HTR-8/SVneo (cell line): ENCODE data around the gene OSBPL5.

Experiments used
- DNase-seq: peaks from one replicate; pipeline ENCODE4 v3.0.0; 2011; ENCODE audit warnings: low spot score, mixed read lengths; ENCODE audit not compliant: insufficient read length
- FAIRE-seq: peaks from 2 replicates; lab custom pipeline; 2011; peaks lifted over from hg19 to GRCh38; lab: Jason Lieb, UNC

Gene OSBPL5

DNA sequence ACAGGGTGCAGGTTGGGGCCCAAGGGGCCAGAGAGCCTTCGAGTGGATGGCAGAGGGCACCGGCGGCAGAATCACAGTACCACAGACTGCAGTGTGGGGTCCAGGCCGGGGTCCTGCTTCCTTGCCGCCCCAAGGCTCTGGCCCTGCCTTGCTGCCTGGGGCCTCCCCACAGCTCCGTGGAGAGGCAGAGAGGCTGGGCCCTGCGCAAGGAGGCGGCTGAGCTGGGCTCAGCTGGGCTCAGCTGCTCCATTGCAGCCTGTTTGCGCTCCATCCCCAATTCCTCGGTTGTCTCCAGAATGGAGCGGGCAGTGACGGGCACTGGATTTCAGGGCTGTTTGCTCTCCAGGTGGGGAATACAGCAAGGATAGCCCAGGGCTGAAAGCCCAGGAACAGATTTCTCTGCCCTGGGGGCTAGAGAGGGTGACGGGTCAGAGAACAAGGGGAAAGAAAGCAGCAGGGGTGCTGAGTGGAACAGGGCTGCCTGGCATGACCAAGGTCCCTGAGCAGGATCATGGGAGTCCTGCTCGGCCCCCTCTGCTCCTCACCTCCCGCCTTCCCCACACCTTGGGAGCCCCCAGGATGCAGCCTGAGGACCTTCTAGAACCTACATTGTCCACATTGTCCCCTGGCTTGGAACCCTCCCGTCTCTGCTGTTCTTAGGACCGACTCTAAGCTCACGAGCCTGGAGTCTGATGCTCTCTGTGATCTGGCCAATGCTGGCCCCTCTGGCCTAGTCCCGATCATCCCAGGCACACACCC, 34.6 kb upstream of the OSBPL5 start:
- FAIRE-seq (no peak), DNase-seq (no peak)

- FAIRE-seq, result no peak
- DNase-seq, result no peak
Observed at GRCh38 chr11:3198815-3199214, 33.7 kb upstream of the OSBPL5 start.

DNA sequence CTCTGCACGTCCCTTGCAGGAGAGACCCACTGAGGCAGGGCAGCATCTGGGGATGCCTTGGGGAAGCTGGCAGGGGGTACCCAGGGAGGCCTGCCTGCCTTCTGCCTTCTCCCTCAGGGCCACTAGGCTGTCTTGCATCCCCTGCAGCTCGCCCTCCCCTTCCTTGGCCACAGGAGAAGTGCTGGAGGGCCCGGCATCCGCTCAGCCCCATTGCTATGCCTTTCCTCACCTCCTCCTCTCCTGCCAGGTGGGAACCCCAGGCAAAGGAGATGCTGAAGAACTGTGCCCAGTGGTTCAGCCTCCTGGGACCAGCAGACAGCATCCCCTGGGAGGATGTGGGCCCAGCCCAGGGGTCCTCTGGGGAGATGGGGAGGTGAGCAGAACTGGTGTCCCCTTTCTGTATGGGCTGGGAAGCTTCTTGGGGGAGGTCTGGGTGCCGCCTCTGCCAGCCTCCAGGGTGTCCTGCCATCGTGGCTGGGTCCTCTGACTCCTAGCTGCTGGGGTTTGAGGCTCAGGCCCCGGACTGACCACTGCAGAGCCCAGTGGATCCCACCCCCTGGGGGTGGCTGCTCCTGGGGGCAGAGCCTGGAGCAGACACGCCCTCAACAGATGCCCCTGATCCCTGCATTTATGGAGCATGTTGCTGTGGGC, 32.9 kb upstream of the OSBPL5 start:
- DNase-seq (no peak), FAIRE-seq (no peak)

DNA sequence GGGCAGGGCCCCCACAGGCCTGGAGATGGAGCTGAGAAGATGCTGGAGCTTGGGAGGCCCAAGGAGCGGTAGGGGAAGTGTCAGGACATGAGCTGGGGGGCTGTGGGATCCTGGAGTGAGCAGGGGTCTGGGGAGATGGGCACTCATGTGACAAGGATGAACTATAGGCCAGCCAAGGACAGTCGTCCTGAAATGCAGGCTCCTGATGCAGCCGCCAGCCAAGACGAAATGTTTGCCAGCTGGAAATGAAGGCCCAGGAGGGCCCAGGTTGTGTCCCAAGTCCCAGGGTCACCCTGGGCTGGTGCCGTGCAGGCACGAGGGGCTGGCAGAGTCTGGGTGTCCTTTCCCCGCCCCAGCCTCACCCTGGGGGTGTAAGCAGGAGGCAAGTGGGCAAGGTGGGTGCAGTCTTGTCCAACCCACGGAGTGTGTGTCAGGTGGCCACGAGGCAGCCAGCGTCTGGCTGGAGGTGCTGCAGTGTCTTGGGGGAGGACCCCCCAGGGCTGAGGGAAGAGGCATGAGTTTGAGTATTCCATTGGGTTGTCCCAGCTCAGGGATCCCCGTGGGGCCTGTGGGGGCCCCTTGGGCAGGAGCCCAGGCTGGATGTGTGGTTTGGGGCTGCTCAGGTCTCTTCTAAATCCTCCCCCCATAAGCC, 32.1 kb upstream of the OSBPL5 start:
- FAIRE-seq (no peak), DNase-seq (no peak)

DNA sequence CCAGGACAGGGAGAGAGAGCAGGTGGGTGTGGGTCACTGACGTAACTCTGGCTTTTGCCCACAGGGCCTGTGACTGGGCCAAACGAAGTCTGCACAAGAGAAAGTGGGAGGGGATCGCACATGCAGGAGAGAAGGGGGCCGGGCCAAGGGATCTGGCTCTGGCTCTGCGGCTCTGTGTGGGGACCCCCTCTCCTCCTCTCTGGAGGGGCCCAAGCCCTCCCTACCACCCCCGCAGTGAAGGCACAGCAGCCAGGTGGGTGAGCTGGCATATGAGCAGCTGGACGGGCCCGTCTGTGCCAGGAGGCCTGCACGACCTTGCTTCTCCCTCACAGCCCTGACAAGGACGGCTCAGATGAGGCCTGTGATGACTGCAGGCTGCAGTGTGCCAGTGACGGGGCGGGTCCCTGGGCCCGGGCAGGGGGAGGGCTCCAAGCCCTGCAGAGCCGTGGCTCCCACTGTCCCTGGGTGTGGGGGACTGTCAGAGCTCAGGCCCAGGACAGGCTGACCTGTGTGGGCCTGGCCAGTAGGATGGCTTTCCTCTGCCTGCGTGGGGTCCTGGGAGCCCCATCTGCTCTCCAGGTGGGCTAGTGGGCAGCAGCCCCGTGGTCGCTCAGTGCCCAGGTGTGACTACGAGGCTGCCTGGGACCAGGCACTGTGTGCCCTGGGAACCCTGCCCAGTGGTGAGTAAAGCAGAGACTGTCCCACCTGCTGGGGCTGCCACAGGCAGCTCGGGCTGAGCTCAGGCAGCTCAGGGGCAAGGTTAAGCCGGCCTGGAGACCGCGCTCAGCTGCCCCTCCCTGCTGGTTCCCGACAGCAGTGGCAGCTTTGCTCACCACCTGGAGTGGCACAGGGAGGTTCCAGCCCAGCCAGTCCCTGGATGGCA, 31.3 kb upstream of the OSBPL5 start:
- DNase-seq, result no peak
- FAIRE-seq, result no peak

DNA sequence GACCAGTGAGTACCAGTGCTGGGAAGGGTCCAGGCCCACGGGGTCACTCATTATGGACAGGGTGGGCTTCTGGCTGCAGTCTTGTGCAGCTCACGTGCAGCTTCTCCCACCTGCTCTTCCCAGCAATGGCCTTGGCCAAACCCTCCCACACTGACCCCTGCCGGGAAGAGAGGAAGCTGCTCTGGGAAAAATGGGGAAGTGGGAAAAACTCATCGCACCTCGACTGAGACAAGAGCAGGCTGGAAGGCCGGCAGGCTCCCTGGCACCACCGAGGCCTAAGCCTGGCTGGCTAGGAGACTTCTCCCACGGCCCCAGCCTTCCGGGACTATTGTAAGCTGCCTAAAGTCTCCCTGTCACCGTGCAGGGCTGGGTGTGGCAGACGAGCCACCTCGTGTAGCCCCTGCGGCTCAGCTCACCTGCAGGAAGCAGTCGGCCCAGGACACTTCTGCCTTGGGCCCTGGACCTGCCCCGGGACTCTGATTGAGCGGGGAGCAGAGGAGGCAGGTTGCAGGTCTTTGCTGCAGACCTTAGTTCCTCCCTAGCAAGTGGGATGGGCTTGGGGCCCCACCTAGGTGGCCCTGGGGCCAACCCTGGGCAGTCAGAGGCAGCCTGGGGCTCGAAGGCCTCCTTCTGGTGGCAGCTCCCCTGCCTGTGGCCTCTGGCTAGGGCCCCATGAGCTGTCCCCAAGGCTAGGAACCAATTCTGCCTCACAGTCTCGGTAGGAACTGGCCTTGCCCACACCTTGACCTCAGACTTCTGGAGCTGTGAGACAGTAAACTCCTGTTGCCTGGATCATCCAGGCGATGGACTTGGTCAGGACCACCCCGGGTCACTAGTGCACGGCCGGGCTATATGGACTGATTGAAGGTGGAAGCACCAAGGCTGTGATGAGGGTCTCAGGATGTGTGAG, 30.4 kb upstream of the OSBPL5 start:
- no peak for DNase-seq
- FAIRE-seq, result no peak

GRCh38 chr11:3194016-3194816, 29.1 kb upstream of the OSBPL5 start:
- FAIRE-seq, result no peak

GRCh38 chr11:3193373-3194015, 28.4 kb upstream of the OSBPL5 start:
- no peak for DNase-seq
- FAIRE-seq, result no peak

More at GRCh38 chr11:3194016-3194816, 29.1 kb upstream of the OSBPL5 start:
- DNase-seq, result no peak

DNA sequence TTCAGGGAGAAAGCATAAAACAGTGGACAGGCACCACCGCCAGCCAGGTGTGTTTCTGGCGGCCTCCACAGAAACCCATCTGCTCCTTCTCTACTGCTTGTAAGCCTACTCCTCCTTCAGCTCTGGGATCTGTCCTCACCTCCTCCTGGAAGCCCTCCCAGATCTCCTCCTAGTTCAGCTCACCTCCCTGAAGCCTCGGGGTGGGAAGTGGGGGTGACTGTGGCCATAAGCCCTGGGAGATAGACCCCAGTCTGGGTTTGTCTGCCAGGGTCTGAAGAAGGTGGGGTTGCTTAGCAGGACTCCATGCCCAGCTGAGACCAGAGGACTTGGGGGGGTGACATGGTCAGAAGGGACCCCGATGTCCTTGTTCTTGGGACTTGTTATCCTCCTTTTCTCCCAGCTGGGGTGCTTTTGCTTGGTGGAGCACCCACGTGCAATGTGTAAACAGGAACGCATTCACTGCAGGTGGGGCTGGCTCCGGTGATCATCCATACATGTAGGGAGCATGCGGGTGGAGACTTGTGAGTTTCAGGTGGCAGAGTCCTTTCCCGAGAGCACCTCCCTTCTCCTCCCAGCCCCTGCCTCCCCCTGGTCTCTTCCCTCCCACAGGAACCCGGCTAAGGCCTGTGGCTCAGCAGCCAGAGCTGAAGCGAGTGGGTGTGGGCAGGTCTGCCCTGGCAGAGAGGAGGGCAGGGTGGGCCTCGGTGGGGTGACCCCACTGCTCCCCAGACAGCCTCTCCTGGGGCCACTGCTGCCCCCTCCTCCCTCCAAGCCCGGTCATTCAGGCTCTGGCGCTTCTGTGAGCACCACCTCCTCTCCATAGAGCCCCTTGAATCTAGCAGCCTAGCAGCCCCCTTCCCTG, 27.6 kb upstream of the OSBPL5 start:
- FAIRE-seq (no peak), DNase-seq (no peak)

- FAIRE-seq (no peak), DNase-seq (no peak)
Observed at GRCh38 chr11:3191586-3192324, 26.6 kb upstream of the OSBPL5 start.

DNA sequence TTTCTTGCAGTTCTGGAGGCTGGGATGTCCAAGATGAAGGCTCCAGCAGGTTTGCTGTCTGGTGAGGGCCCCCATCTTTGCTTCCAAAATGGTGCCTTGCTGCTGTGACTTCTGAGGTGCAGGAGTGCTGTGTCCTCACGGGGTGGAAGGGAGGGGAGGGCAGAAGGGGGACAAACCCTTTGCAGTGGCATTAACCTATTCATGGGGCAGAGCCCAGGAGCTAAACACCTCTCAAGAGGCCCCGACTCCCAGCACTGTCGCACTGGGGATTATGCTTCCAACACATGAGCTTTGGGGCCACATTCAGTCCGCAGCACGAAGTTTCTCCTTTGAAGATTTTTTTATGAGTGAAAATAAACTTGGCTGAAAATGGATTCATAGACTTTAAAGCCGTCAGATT, 25.5 kb upstream of the OSBPL5 start:
- DNase-seq (no peak), FAIRE-seq (no peak)

DNA sequence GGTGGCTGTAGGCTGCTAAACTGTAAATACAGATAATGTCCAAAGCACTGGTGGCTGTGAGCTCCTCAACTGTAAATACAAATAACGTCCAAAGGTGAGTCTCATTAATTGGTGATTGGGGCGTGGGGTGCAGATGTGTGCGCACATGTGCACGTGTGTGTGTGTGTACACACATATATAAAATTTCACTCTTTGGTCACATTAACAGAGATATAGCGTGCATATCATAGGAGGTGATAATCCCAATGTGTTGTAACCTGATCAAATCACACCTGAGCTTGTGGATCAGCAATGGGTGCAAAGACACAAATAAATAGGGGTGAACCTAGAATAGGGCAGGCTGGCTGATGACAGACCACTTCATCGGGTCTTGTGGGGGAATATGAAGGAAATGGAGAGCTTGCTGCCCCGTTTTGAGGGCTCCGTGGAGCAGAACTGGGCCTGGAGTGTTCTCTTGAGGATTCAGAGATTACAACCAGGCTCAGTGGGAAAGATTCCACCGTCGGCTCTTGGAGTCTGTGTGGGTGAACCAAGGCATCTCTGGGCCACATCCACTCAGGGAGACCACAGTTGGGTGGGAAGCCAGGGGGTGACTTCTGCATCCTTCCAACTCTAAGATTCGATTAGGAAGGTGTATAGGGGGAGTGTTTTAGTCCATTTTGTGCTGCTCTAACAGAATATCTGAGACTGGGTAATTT, 24.9 kb upstream of the OSBPL5 start:
- FAIRE-seq, result no peak
- no peak for DNase-seq

DNA sequence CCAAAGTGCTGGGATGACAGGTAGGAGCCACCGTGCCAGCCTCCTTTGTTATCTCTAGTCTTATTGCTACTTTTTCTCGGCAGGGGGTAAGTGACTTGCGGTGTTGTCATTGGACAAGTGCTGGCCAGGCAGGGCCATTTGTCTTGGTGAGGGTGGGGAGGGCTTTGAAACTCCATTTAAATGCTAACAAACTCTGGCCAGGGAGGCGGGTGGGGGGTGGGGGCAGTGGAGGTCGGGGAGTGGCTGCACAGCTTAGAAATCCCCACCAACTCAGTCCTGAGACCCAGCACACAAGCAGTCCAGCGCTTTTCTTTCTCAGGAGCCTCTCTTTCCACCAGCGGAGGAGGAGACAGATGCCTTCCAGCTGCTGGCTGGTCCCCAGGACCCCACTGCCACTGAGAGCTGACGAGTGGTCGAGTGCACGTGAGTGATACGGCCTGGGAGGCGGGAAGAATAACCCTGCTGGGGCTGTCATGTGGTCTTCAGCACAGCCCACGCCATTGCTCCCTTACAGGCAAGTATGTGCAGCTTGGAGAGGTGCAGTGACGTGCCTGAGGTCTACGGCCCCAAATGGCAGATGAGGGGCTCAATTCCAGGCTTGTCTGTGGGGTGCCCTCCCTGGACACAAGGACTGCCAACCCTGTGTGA, 24.2 kb upstream of the OSBPL5 start:
- DNase-seq, result no peak
- no peak for FAIRE-seq

DNA sequence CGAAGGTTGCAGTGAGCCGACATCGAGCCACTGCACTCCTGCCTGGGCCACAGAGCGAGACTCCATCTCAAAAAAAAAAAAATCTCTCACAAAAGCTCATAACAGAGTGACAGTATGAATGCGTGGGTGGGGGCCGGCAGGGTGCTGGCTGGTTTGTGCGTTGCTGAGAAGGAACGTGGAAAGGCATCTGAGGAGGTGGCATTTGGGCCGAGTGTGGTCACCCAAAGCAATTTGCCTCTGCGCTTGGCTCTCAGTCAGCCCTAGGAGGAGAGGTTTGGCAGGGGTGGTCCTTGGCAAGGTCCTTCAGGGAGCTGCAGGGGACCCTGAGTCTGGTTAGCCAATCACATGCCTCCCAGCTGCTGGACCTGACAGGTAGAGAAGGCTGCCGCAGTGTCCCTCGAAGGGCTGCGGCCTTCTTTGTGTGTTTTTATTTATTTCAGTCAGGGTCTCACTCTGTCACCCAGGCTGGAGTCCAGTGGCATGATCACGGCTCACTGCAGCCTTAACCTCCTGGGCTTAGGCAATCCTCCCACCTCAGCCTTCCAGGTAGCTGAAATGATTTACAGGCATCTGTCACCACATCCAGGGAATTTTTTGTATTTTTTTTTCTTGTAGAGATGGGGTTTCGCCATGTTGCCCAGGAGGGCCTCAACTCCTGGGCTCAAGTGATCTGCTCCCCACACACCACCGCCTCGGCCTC, 23.5 kb upstream of the OSBPL5 start:
- no peak for DNase-seq
- no peak for FAIRE-seq
